GM18868 (cell line): Measurements from ENCODE around the gene STK38L.

ENCODE experiments used
- ATAC-seq: cut with Tn5 transposase; IDR thresholded peaks from one replicate; pipeline ENCODE4 v1.9.1; 2021; ENCODE audit warnings: mild to moderate bottlenecking, moderate library complexity; ENCODE audit not compliant: unreplicated experiment

Gene STK38L

DNA sequence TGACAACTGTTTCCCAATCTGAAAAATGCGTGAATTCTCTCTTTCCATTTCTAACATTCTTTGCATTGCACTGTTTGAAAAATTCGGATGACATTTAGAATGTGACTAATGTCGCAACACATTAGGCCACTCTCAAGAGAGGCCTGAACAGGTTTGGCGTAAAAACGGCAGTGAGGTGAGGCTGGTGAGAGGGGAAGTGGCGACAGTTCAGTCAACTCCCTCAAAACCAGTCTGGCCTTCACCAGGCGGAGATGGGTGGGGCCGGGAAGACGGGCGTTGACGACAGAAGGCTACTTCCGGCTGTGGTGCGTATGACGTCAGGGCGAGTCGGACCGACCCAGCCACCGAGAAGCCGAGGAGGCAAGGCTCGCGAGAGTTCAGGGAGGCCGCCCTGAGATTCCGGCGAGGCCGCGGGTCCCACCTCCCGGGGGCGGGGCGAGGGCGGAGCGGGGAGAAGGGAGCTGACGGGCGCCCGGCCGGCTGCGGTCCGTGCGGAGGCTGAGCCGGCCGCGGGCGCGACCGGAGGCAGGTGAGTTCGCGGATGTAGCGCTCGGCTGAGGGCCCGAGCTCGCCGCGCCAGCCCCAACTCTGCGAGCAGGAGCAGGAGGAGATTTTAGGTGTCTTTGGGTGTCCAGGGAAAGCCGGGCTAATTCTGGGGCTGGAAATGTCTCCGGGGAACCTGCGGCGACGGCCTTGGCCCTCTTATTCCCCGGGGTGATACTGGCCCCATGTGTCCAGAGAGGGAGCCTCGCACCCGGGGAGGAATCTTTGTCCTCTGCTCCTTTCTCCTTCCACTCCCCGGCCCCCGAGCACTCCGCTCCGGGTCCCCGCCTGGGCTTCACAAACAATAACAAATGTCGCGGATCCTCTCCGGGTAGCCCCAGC is at the start of gene STK38L:
STK38L (plus strand) TSS at position 483 of the 885 bp plus-strand sequence. CDS start 53,435 bp downstream, outside the sequence.
- ATAC-seq: peak; percentile 87

DNA sequence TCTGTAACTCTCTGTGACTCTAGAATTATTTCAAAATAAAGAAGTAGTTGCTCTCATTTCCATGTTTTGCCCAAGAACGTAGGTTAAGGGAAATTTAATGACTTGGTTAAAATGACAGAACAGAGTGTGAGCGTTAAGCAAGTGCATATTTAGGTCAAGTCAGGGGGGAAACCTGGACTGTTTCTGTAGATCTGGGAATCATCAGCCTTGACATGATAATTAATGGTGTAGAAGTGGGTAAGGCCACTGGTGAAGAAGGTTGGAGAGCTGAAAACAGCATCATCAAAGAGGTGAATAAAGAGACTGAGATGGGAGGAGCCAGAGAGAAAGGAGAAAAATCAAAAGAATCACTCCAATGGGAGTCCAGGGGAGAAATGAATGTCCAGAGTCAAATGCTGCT is 49.4 kb upstream of the STK38L start:
- ATAC-seq: no peak

DNA sequence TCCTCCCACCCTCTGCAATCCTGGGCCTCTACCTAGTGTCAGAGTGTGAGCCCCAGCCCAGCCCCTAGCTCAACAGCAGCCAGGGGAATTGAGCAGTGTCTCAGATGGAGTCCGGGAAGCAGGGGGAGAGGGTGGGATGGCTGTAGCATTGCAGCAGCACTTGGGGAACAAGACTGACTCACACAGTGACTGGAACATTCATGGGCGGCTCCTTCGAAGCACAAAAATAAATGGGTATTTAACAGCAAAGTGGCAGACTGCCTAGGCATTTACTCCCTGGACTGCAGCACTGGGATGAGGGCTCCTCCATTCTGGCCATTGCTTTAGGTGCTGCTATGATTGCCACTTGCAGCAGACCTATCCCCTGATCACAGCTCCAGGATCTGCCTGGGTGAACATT is 46.0 kb upstream of the STK38L start:
- no peak for ATAC-seq

GRCh38 chr12:27199638-27200300 is 44.3 kb upstream of the STK38L start:
- no peak for ATAC-seq

DNA sequence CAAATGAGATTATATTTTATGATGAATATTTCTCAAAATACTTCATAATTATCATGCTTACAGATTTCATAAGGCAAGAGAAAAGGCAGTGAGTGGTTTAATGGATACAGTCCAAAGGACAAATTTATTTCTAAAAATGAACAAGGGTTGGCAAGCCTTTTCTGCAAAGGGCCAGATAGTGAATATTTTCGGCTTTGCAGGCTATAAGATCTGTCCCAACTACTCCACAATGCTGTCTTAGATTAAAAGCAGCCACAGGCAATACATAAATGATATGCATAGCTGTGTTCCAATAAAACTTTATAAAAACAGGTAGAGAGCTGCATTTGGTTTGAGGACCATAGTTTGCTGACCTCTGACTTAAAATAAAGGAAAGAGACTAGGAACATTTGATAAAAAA is 42.9 kb upstream of the STK38L start:
- no peak for ATAC-seq

- ATAC-seq: peak; percentile 11
These were observed 37.1 kb upstream of the STK38L start for GRCh38 chr12:27206801-27207502.

GRCh38 chr12:27207615-27208413 is 36.3 kb upstream of the STK38L start:
- peak; percentile 95 for ATAC-seq

DNA sequence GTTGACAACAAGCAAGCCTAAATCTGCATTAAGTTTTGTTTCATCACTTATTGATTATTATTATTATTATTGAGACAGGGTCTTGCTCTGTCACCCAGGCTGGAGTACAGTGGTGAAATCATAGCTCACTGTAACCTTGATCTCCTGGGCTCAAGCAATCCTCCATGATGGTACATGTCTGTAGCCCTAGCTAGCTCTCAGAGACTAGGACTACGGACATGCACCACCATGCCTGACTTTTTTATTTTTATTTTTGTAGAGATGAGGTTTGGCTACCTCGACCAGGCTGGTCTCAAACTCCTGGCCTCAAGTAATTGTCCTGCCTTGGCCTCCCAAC is 35.7 kb upstream of the STK38L start:
- peak; percentile 37 for ATAC-seq

GRCh38 chr12:27209257-27209910 is 34.7 kb upstream of the STK38L start:
- no peak for ATAC-seq

- no peak for ATAC-seq
These were observed 33.9 kb upstream of the STK38L start for GRCh38 chr12:27210187-27210586.

- no peak for ATAC-seq
These were observed 31.2 kb upstream of the STK38L start for GRCh38 chr12:27212861-27213260.

DNA sequence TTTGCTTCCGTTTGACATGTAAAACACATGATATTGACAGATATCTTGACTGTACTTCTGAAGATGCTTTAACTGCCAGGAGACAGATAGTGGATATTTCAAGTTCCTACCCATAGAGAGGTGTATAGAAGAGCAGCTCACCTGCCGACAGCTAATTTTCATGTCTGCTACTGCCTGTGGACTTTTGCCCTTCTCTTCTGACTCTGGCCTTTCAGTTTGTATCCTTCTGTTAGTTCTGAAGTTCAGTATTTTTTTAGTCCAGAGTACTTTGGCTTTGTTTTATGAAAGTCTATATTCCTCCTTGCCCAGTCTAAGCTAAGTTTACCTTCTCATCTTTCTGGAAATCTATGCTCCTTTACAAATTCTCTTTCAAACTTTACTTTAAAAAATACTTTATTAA is 30.8 kb upstream of the STK38L start:
- no peak for ATAC-seq

DNA sequence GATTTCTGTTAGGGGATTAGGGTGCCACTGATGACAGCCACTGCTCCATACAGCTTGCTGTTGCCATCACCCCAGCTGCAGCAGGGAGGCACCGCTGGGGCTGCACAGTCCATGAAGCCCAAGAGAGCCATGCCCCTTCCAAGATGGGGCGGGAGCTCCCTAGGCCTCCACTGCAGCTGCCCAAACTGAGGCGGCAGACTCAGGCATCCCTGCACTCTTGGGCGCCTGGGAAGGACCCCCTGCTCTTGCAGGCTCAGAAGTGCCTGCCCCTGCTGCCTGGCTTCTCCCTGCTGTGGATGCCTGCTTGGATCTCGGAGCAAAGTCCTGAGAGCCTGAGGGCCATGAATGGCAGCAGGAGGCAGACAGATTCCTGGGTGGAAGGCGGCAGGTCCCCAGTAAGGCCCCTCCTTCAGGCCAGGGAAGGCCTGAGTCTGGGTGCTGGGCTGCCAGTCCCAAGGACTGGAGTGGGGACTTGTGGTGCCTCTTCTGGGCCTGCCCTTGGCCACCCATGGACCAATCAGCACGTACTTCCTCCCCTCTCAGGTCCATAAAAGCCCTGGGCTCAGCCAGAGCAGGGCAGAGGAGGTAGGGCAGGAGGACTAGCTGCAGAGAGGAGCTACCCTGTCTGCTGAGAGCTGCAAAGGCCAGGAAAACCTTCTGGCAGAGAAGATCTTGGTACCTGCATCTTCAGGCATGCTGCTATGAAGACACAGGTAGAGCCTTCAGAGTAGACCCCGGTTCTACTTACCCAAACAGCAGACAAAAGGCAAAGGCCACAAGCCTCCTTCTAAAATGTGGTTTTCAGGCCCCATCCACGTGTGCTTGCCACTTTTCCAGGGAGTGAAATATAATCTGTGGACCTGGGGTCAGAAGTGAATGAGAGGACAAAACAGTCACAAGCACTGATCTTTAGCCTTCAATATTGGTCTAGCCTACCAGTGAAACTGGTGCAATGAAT is 30.0 kb upstream of the STK38L start:
- ATAC-seq: no peak

- ATAC-seq: no peak
These were observed 26.5 kb upstream of the STK38L start for GRCh38 chr12:27217590-27217989.

GRCh38 chr12:27219693-27220054 is 24.4 kb upstream of the STK38L start:
- ATAC-seq: no peak

GRCh38 chr12:27220055-27220987 is 23.8 kb upstream of the STK38L start:
- peak; percentile 79 for ATAC-seq

GRCh38 chr12:27220988-27221345 is 23.1 kb upstream of the STK38L start:
- ATAC-seq: no peak

DNA sequence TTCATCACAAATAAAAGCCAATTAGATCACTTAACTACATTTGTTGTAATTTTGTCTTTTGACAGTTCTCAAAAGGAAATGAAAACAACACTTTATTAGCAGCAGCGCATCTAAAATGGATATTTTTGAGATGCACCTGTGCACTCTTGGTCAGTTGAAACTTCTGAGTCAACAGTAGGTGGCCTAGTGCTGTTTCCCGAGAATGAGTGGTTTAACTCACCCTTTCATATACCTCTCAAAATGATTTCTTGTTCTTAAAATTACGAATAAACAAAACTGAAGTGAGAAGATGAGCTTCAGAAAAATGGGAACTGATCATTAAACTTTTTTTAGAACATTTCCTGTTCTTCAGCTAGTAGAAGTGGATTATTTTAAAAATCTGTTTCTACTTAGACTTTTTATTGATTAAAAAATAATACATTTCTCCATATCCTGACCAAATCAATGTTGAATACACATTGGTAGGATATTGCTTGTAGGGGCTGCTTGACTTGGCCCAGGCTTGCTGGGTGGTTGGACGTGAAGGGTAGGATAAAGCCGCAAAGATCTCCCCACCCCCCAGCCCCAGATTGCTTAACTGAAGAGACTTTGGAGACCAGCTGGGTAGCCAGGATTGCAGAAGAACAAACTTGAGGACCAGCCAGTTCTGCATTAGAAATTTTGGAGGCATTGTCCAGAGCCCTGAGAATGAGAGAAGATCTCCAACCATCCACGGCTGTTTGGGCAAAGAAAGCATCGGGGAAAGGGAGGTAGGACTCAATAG is 22.3 kb upstream of the STK38L start:
- peak; percentile 69 for ATAC-seq
